Measurements from ENCODE around the gene TAS2R60. TPM values are rescaled to one million over a fixed set of nuclear protein-coding genes. Genes with fewer than 3 reads are reported as not detected.

Gene TAS2R60
- total RNA-seq, 1 experiment from 2014 or later, result not detected

GRCh38 chr7:143463957-143464356 lies 20.7 kb downstream of the TAS2R60 start:
- Histone ChIP-seq H3K23ac (ENCODE audit: insufficient read length, low read depth, low read length) (no peak overlapping the region), H3K4me2 (ENCODE audit: insufficient read depth, insufficient read length, low read length) (no peak overlapping the region), H3K9me3 (ENCODE audit: control insufficient read depth, low read depth, low read length) (peaks cover 7% of the 10 kb centered on the region), H2AFZ (ENCODE audit: low read length) (no peak overlapping the region), H4K5ac (ENCODE audit: insufficient read length, low read depth, low read length) (no peak overlapping the region), H3K18ac (ENCODE audit: insufficient read length, low read depth, low read length) (no peak overlapping the region), H2BK120ac (ENCODE audit: low read depth, low read length, poor library complexity, severe bottlenecking) (no peak overlapping the region), H4K8ac (replicated peaks; ENCODE audit: insufficient read length, low read depth, low read length) (no peak overlapping the region), H3K4me1 (ENCODE audit: insufficient read depth, low read length) (no peaks in the 10 kb centered on the region), H2BK5ac (ENCODE audit: insufficient read length, low read length) (no peak overlapping the region), H4K20me1 (ENCODE audit: control insufficient read depth, insufficient read depth, insufficient read length) (no peaks in the 10 kb centered on the region), H3K9ac (ENCODE audit: extremely low read depth, insufficient read length, low read length) (no peak overlapping the region), H3K27me3 (ENCODE audit: insufficient read depth, low read length) (no peaks in the 10 kb centered on the region), H3K56ac (ENCODE audit: insufficient read length, low read depth, low read length) (no peak overlapping the region), H2AK5ac (ENCODE audit: insufficient read length, low read length) (no peak overlapping the region), H3K79me1 (ENCODE audit: insufficient read depth, low read depth, low read length, poor library complexity, severe bottlenecking) (no peaks in the 10 kb centered on the region), H2BK12ac (ENCODE audit: insufficient read length, low read depth, low read length) (no peak overlapping the region), H3K23me2 (ENCODE audit: insufficient read length, low read depth, low read length, poor library complexity, severe bottlenecking) (no peaks in the 10 kb centered on the region), H4K91ac (ENCODE audit: insufficient read length, low read depth, low read length) (no peak overlapping the region), H3T11ph (ENCODE audit: low read length) (no peak overlapping the region), H3K14ac (ENCODE audit: insufficient read depth, low read length) (no peak overlapping the region), H3K4ac (ENCODE audit: low read depth, low read length) (no peak overlapping the region), H2BK20ac (ENCODE audit: low read depth, low read length, poor library complexity, severe bottlenecking) (no peak overlapping the region), H2BK15ac (ENCODE audit: low read depth, low read length) (no peak overlapping the region), H3K27ac (ENCODE audit: insufficient read length, low read depth, low read length) (no peak overlapping the region), H3K79me2 (ENCODE audit: insufficient read depth, low read length) (no peaks in the 10 kb centered on the region)
- TF ChIP-seq CTCF (conservative IDR thresholded peaks at IDR 0.05), result no peak
- Mint-ChIP-seq H3K27me3 (ENCODE audit: low read depth) (no peaks in the 10 kb centered on the region), H3K27ac (no peak overlapping the region), H3K36me3 (ENCODE audit: insufficient read depth in 1 of 3, low read depth in 3 of 3) (peaks cover 0 to 22% (median 6%) of the 10 kb centered on the region in 3 experiments; a peak in 5 of 7 replicates), H3K4me3 (no peak overlapping the region), H3K9me3 (peaks cover 11 to 24% of the 10 kb centered on the region in 2 experiments), H3K4me1 (peaks cover 5 to 7% of the 10 kb centered on the region in 2 experiments; a peak in 3 of 4 replicates)
- no peak for DNase-seq
- WGBS (ENCODE audit: extremely low coverage, insufficient read length, low lambda C conversion rate), result no CpG with 5 or more reads among the region's 1 CpG
